Mesangial cell (primary cell): ENCODE measurements around the gene ZNF493. TPM values are rescaled to one million over a fixed set of nuclear protein-coding genes. Genes with fewer than 3 reads are reported as not detected.

ENCODE experiments used
- total RNA-seq: library from RNA; depleted of rRNA; stranded (reverse); fragments of >200 nt; gene quantifications from 2 replicates; pipeline ENCODE4 v1.2.3, GENCODE V29; 2015

The ZNF493 gene
- 2.3 and 4.7 TPM in 2 replicates for total RNA-seq

DNA sequence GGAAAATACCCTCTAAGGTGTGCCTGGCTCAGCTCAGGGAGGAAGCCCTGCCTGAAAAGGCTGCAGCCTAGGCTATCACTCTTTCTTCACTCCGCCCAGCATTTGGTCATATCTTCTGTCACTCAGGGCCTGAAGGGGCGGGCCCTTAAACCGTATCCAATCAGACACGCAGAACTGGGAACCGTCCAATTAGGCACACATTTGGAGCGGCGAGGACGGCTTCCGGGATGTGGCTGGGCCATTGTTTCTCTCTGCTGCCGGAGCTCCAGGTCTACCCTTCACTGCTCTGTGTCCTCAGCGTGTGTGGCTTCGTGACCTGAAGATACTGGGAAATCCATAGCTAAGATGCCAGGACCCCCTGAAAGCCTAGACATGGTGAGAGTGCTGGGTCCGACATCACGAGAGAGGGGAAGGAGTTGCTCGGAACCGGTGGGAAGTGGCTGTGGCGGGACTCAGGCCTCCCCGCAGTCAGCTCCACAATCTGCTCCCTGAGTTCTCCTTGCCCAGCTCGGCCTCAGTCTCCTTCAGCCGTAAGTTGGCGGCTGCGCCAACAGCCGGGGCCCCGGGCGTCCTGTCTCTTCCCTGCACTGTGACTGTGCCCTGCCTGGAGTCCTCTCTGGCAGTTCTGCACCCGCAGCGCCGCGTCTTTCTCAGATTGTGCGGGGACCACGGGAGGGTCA, at the start of gene ZNF493:
ZNF493 (plus strand) TSS at position 241 of the 680 bp plus-strand sequence; CDS start at position 346, 105 bp downstream.

GRCh38 chr19:21358768-21359451, 38.0 kb upstream of the ZNF493 start, which contains the start of gene ZNF738:
TSS of gene ZNF738 (plus strand) at chr19:21359000. CDS start at chr19:21359141, 141 bp downstream.

Other genes with a start within 250 kb of the ZNF493 start
- 2.4 and 6.7 TPM in 2 replicates for gene ZNF708, start 67.7 kb upstream of the ZNF493 start, total RNA-seq
- 5.7 and 7.5 TPM in 2 replicates for gene ZNF738, start 38.1 kb upstream of the ZNF493 start, total RNA-seq
- gene ZNF429, start 108.5 kb downstream of the ZNF493 start, total RNA-seq, result 2.8 and 4.3 TPM in 2 replicates